Kidney glomerular epithelial cell (primary cell): Measurements from ENCODE around the gene TBC1D8.

Experiments used
- DNase-seq: peaks from one replicate; lab custom pipeline; 2025; lab: John Stamatoyannopoulos, UW

Gene TBC1D8

DNA sequence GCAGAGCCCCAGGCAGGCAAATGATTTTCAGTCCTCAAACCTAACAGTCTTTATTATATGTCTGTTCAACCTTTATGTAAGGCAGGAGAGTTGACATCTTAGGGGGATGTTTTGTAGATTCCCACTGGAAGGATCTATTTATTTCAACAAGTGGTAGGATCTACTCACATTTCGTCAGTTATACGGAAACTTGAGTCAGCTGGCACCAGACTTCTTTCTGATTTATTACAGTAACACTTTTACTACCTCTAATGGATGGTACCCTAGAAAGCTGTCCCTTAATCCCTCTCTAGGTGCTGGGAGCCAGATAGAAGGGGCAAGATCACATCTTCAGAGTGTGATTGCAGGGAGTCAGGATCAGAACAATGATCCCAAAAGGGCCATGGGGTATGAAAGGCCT, 151.2 kb downstream of the TBC1D8 start:
- no peak for DNase-seq

- no peak for DNase-seq
These were observed 153.0 kb downstream of the TBC1D8 start for GRCh38 chr2:100998235-100998573.

DNA sequence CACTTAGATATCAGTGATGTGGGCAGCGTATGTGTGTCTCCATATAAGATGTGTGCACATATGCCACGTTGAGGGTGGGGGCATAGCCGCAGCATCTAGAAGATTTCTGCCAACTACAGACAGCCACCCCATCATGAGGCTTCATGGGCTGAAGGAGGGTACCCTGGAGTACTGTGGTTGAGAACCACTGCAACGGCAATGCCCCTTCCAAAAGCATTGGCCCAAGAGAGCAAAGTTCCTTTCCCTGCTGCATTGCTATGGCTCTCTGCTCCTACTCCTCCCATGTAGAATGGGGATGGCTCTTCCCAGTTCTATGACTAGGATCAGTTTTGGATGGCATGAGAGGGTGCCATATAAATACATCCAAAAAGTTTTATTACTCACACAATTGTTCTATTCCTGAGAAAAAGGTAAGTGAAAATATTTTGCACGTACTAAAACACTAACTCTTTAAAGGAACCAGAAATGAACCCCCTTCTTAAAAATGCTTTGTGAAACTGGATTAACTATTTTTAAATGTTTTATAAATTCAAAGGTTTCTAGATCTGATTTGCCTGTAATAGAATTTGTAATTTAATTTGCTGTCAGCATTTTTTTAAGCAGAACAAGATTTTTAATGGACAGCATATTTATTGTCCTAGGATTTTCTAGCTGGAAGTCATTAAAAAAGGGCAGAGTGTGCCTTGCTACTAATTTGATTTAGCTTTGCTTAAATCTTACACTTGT, 153.5 kb downstream of the TBC1D8 start:
- DNase-seq = no peak

DNA sequence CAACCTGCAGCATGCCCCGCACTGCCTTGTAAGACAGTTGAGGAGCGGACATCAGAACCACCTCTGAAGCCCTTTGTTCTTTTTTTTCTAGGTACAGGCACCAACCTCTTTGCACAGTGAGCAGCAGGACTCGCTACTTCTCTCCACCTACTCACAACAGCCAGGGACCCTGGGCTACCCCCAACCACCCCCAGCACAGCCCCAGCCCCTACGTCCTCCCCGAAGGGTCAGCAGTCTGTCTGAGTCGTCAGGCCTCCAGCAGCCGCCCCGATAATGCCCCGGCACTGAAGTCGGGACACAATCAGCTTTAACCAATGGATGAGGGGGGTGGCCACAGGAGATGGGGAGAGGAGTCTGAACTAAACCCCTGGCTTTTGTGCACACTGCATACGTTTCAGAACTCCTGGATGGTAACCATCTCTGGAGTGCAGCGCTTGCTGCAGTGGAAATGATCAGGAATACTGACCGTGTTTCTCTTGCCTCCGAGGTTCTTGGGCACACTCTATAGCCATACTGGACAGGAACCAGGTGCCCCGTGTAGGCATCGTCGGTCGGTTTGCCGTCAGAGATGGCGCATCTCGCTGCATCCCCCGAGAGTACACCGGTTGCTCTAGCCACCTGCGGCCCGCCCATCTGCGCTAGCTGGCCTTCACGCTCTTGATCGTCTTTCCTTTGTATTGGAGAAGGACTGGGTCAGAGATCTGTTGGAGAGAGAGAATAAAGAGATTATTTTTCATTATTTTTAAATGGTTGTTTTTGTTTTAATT, 155.7 kb downstream of the TBC1D8 start:
- DNase-seq = no peak

DNA sequence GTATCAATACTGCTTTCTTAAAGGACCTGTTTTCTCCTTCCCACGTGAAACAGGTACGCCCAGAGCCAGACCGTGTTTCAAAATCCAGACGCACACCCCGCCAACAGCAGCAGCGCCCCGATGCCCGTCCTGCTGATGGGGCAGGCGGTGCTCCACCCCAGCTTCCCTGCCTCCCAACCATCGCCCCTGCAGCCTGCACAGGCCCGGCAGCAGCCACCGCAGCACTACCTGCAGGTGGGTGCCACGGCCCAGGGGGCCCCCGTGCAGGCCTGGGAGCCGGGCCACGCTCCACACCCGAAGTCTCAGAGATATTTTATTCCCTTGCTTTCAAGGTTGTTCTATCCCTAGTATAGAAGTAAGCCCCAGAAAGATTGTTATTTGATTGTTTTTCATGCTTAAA, 157.9 kb downstream of the TBC1D8 start:
- DNase-seq = no peak

GRCh38 chr2:100992262-100992661, 158.9 kb downstream of the TBC1D8 start:
- DNase-seq = no peak

GRCh38 chr2:100991404-100991773, 159.8 kb downstream of the TBC1D8 start:
- DNase-seq = no peak

- no peak for DNase-seq
These were observed 160.4 kb downstream of the TBC1D8 start for GRCh38 chr2:100990650-100991403.

DNA sequence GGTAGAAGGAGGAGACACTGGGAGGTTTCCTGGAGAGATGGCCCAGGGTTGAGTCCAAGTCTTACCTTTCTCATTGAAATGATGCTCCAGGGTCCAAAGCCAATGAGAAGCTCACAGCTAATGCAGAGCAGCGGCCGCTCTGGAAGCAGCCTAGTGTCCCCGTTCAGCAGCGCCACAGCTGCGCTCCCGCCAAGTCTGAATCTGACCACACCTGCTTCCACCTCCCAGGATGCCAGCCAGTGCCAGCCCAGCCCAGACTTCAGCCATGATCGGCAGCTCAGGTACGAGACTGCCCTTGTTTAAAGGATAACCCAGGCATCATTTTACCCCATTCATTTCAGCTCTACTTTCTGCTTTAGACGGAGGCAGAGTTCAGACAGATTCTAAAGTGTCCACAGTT, 161.0 kb downstream of the TBC1D8 start:
- DNase-seq = no peak

GRCh38 chr2:100989666-100990065, 161.5 kb downstream of the TBC1D8 start:
- DNase-seq = no peak

DNA sequence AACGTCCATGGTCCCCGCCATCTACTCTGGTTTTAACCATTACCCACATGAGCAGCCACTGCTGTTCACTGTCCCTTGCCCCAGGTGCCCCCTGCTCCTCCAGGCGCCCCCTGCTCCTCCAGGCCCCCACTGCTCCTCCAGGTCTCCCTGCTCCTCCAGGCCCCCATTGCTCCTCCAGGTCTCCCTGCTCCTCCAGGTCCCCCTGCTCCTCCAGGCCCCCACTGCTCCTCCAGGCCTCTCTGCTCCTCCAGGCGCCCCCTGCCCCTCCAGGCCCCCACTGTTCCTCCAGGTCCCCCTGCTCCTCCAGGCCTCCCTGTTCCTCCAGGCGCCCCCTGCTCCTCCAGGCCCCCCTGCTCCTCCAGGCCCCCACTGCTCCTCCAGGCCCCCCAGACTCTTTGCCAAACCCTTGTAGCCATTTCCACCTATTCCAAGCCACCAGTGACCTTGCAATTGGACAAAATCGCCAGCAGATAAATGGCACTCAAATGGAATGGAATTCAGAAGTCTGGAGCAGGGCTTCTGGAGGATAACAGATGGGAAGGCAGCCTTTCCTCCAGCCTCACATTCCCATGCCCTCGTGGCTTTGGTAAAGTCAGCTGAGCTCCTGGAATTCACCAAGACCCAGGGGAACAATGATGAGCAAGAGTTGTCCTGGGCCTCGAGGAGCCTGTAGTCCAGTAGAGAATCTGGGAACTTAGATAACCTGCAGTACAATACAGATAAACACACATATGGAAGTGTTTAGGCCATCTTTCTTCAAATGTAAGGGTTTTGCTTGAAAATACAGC, 162.4 kb downstream of the TBC1D8 start:
- no peak for DNase-seq

DNA sequence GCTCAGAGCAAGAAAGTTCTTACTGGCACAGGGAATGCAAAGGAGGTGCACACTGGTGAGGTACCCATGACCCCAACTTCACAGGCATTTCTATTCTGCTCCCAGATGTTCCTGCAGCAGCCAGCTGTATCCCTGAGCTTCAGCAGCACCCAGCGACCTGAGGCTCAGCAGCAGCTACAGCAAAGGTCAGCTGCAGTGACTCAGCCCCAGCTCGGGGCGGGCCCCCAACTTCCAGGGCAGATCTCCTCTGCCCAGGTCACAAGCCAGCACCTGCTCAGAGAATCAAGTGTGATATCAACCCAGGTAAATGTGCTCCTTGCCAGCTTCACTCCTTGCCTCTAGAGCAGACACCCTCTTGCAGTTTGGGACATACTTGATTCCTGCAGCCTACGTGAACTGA, 163.2 kb downstream of the TBC1D8 start:
- DNase-seq = no peak

- DNase-seq = no peak
These were observed 163.6 kb downstream of the TBC1D8 start for GRCh38 chr2:100987536-100987935.

DNA sequence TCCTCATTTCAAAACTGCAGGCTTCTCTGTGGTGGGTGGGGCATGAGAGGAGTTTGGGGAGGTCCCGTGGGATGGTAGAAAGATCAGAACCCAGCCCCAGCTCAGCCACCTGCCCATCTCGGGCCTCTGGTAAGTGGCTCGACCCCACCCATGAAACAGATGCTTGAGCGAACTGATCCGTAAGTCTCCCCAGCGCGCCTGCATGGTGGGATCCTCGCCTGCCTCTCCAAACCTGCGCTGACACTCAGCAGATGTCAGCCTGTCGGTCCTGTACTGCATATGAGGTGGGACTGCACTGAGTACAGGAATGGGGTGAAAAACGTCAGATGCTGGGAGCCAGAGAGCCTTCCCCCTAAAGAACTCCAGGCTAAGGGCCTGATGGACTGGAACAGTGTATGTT, 165.0 kb downstream of the TBC1D8 start:
- DNase-seq = no peak

DNA sequence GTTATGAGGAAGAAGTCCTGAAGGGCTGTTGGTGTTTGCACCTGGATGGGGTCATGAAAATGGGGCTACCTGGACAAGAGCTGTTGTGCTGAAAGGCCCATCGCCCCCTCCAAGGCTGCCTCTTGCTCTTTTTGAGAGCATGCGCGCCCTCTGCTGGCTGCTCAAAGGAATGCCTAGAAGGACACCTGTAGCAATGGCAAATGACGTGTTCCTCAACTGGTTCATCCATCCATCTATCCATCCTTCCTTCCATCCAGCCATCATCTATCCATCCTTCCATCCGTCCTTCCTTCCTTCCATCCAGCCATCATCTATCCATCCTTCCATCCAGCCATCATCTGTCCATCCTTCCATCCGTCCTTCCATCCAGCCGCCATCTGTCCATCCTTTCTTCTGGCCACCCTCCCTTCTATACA, 166.3 kb downstream of the TBC1D8 start:
- DNase-seq = peak; percentile 50

- no peak for DNase-seq
These were observed 167.4 kb downstream of the TBC1D8 start for GRCh38 chr2:100983684-100984310.

- DNase-seq = no peak
These were observed 168.0 kb downstream of the TBC1D8 start for GRCh38 chr2:100983201-100983600.

GRCh38 chr2:100982431-100982861, 168.7 kb downstream of the TBC1D8 start:
- no peak for DNase-seq

DNA sequence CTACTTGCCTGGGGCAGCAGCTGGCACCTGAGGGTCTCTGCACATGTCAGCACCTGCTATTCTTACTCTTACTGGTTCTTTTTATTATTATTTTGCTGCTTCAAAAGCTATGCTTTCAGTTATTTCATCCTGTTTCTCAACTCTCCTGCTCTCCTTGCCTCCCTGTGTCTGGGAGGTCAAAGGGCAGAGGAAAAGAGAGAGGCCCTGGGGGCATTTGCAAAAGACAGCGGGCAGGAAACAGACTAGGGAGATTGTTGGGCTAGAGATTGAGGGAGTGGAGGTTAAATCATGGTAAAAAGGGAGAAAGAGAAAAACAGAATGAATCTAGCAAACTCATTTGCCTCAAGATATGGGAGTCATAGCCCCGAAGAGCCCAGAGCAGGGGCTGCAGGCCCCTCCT, 170.2 kb downstream of the TBC1D8 start:
- no peak for DNase-seq

DNA sequence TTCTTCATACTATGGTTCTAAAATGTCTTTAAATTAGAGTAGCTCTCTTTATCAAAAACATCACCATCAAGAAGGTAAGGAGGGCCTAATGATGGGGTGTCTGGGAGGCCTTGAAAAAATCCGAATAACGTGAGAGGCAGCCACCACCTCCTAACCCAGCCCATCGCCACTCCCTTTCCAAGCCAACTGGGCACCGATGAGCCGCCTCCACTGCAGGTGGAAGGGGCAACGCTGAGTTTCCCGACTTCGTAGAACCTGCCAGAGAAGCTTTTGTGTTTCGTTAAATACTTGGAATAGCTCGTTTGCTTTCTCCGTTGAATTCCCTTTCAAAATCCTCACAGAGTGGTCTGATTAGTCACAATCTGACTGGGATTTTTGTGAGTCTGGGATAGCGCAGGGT, 171.1 kb downstream of the TBC1D8 start:
- DNase-seq = no peak

DNA sequence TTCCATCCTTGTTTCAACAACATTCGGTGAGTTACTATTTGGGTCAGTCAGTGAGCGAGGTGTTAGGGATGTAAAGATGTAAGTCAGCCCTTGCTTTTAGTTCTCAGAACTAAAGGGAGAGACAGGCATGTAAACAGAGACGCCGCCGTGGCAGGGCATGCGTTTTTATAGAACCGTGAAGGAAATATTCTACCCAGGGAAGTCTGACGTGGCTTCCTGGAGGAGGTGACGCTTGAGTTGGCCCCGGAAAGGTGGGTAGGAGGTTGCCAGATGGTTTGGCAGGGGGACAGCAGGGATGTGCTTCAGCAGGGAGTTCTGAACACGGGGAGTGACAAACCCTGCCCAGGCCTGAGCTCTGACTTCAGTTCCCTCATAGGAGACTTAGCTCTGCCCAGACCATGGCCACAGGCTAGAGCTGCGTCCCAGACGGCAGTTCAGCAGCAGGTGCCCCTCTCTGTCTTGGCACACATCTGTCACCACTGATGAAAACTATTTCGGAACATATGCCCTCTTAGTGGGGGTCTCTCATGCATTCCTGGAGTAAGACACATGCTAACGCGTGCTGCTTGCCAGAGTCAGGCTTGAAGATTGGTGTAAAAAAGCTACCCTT, 172.5 kb downstream of the TBC1D8 start:
- DNase-seq = no peak
